ENCODE data around the gene TMEM62.

- no peak for TF ChIP-seq CTCF (IDR thresholded peaks at IDR 0.05; ENCODE audit: low read depth, low read length)
- no peak for TF ChIP-seq EZH2phosphoT487 (IDR thresholded peaks at IDR 0.05; ENCODE audit: low read depth)
These were observed 87.6 kb downstream of the TMEM62 start, which contains the start of gene EPB42 for GRCh38 chr15:43220991-43221403.

Data from OCI-LY3 (cell line).